K562 (cell line): Measurements from ENCODE around the gene ZFYVE27. TPM values are rescaled to one million over a fixed set of nuclear protein-coding genes. Genes with fewer than 3 reads are reported as not detected.

Experiments
- ASH1L ChIP-seq: fragments of 450-650 bp; IDR thresholded peaks from 2 replicates; pipeline ENCODE4 v1.6.1; 2018; ENCODE audit warnings: borderline replicate concordance, mild to moderate bottlenecking, low read depth; ENCODE audit not compliant: partially characterized antibody
- CSDE1 ChIP-seq, 2 experiments: fragments of 450-650 bp; IDR thresholded peaks; 2 replicates each; pipeline ENCODE4 v1.6.1; 2016; ENCODE audit warnings: mild to moderate bottlenecking in 1 of 2
- E2F6 ChIP-seq, 2 experiments: IDR thresholded peaks; 2 replicates each; pipeline ENCODE4 v1.6.1; 2011; ENCODE audit warnings: borderline replicate concordance in 1 of 2, control low read depth in 1 of 2, low read depth in 1 of 2, low read length in 1 of 2, mild to moderate bottlenecking in 1 of 2, mixed read lengths in 1 of 2, moderate library complexity in 1 of 2; ENCODE audit not compliant: insufficient read depth in 1 of 2, insufficient read length in 1 of 2, poor library complexity in 1 of 2, severe bottlenecking in 1 of 2; ENCODE audit errors: extremely low read depth in 1 of 2
- GTF2B ChIP-seq: IDR thresholded peaks from 2 replicates; pipeline ENCODE4 v1.6.1; 2011; ENCODE audit not compliant: insufficient read length; ENCODE audit errors: extremely low read depth
- MED1 ChIP-seq: sonication (generic); formaldehyde crosslinking; IDR thresholded peaks from 2 replicates; pipeline ENCODE4 v1.8.1; 2023; ENCODE audit warnings: missing genetic modification reagents, borderline replicate concordance
- NR3C1 ChIP-seq: sonication (generic); formaldehyde crosslinking; IDR thresholded peaks from 2 replicates; pipeline ENCODE4 v1.8.1; 2022; ENCODE audit warnings: missing genetic modification reagents
- PKNOX1 ChIP-seq: fragments of 450-650 bp; IDR thresholded peaks from 2 replicates; pipeline ENCODE4 v1.6.1; 2016
- POLR2A ChIP-seq: fragments of 450-650 bp; conservative IDR thresholded peaks from 2 replicates; pipeline ENCODE4 v1.6.1; 2016
- POLR2AphosphoS2 ChIP-seq: IDR thresholded peaks from 2 replicates; pipeline ENCODE4 v1.6.1; 2012; ENCODE audit warnings: low read length, improper control_type of control experiment
- POLR2G ChIP-seq: fragments of 200-400 bp; formaldehyde crosslinking; IDR thresholded peaks from 2 replicates; pipeline ENCODE4 v1.6.1; 2017; ENCODE audit warnings: low read depth, mild to moderate bottlenecking, antibody characterized with exemption, low read length, moderate library complexity
- PRMT5 ChIP-seq: sonication (generic); formaldehyde crosslinking; IDR thresholded peaks from 2 replicates; pipeline ENCODE4 v1.5.0; 2020; ENCODE audit warnings: missing genetic modification reagents
- SFPQ ChIP-seq: fragments of 200-400 bp; formaldehyde crosslinking; IDR thresholded peaks from 2 replicates; pipeline ENCODE4 v1.6.1; 2017; ENCODE audit warnings: mild to moderate bottlenecking, low read depth, low read length, moderate library complexity
- SMARCA4 ChIP-seq: fragments of 450-650 bp; IDR thresholded peaks from 2 replicates; pipeline ENCODE4 v1.6.1; 2016
- TEAD4 ChIP-seq, 2 experiments: sonication (generic) in 1 of 2; formaldehyde crosslinking in 1 of 2; IDR thresholded peaks; 2 replicates each; pipeline versions ENCODE4 v1.6.1 to v1.8.0; 2012 to 2022; ENCODE audit warnings: borderline replicate concordance in 1 of 2, inconsistent platforms in 1 of 2, low read length in 1 of 2, mild to moderate bottlenecking in 1 of 2, missing genetic modification reagents in 1 of 2
- ZBTB43 ChIP-seq: sonication (generic); formaldehyde crosslinking; IDR thresholded peaks from 2 replicates; pipeline ENCODE4 v1.8.0; 2023; ENCODE audit warnings: mild to moderate bottlenecking, missing genetic modification reagents
- ZNF384 ChIP-seq: IDR thresholded peaks from 2 replicates; pipeline ENCODE4 v1.6.1; 2012; ENCODE audit warnings: low read depth, low read length, improper control_type of control experiment
- ZNF398 ChIP-seq: fragments of 250-450 bp; sonication (Bioruptor Pico); IDR thresholded peaks from 2 replicates; pipeline ENCODE4 v1.8.0; 2021; ENCODE audit warnings: moderate library complexity, mild to moderate bottlenecking, inconsistent platforms
- ZNF584 ChIP-seq: fragments of 200-800 bp; sonication (Bioruptor generic); IDR thresholded peaks from 2 replicates; pipeline ENCODE4 v1.6.1; 2016; ENCODE audit warnings: low read depth, mild to moderate bottlenecking, missing genetic modification characterization, missing compliant biosample characterization
- ZNF696 ChIP-seq: fragments of 250-450 bp; sonication (Bioruptor Pico); conservative IDR thresholded peaks from 2 replicates; pipeline ENCODE4 v1.4.0; 2020; ENCODE audit warnings: mild to moderate bottlenecking, moderate library complexity
- ZNF717 ChIP-seq: fragments of 250-450 bp; sonication (Bioruptor Pico); IDR thresholded peaks from 2 replicates; pipeline ENCODE4 v1.5.0; 2021
- polyA plus RNA-seq, 8 experiments: library from polyadenylated mRNA; depleted of rRNA in 4 of 8; stranded (reverse) in 5 of 8; unstranded in 3 of 8; fragments of >200 nt; fragmentation: Nextera tagmentation in 2 of 8; fragmentation: Illumina TruSeq in 1 of 8; extraction: Ambion mirVana in 2 of 8; extraction: Trizol in 1 of 8; gene quantifications; 2 replicates each; pipeline versions ENCODE4 v1.2.1 to v1.2.3, GENCODE V29; 2011 to 2014; ENCODE audit warnings: inconsistent platforms in 1 of 8, missing spikeins in 1 of 8
- total RNA-seq, 7 experiments: library from RNA; depleted of rRNA in 6 of 7; stranded (reverse); fragments of >200 nt in 6 of 7; fragmentation: Illumina TruSeq in 2 of 7; extraction: Trizol in 2 of 7; gene quantifications; 2 replicates each; pipeline versions ENCODE4 v1.2.1 to v1.2.3, GENCODE V29; 2011 to 2021; ENCODE audit warnings: low replicate concordance in 1 of 7

Gene ZFYVE27
- total and polyA plus RNA-seq, 9 of the 15 experiments (the other 6 are each of a cell fraction or from before 2014, with no cell fraction given): 0.81 to 21.9 (median 15.3) TPM

GRCh38 chr10:97713826-97714400 is 23.0 kb upstream of the ZFYVE27 start (continued):
- TF ChIP-seq ZNF717 (CRISPR knock-in tag) (no peak), SFPQ (no peak), POLR2AphosphoS2 (no peak), ZNF398 (no peak), POLR2G (peak; percentile 82), ZNF584 (CRISPR knock-in tag) (no peak), E2F6 (IDR thresholded peaks at IDR 0.05; ENCODE audit: borderline replicate concordance in 1 of 2, extremely low read depth in 1 of 2, insufficient read depth in 1 of 2, insufficient read length in 1 of 2, low read depth in 1 of 2, low read length in 1 of 2, poor library complexity in 1 of 2, severe bottlenecking in 1 of 2) (peak; percentile 83 to 87), ZBTB43 (CRISPR knock-in tag) (no peak), ASH1L (no peak), TEAD4 (IDR thresholded peaks at IDR 0.05; ENCODE audit: low read length) (no peak), TEAD4 (CRISPR knock-in tag; IDR thresholded peaks at IDR 0.05; ENCODE audit: borderline replicate concordance) (peak; percentile 20; the same call in 1 of the 2 replicates), MED1 (CRISPR knock-in tag) (no peak), GTF2B (no peak), ZNF384 (no peak), POLR2A (peak; percentile 59), PKNOX1 (no peak), NR3C1 (CRISPR knock-in tag) (peak; percentile 85; the same call in 1 of the 2 replicates), SMARCA4 (no peak), ZNF696 (CRISPR knock-in tag) (no peak), CSDE1 (IDR thresholded peaks at IDR 0.05) (no peak), PRMT5 (CRISPR knock-in tag) (no peak)
